Osteocyte (in vitro differentiated cells): ENCODE results near the gene LIMS1. TPM values are rescaled to one million over a fixed set of nuclear protein-coding genes. Genes with fewer than 3 reads are reported as not detected.
"Not testable (repeated sequence)": the region's sequence is repeated elsewhere in the genome, so short reads cannot be mapped to it uniquely, and the experiment has no call there.

Experiments
- DNase-seq: peaks from one replicate; pipeline ENCODE4 v3.0.0; 2021; ENCODE audit warnings: mixed read lengths; ENCODE audit not compliant: unreplicated experiment; ENCODE audit errors: extremely low spot score
- H3K27ac Mint-ChIP-seq: one replicate; pipeline ENCODE4 v1.8.0; 2021; ENCODE audit warnings: mild to moderate bottlenecking, mixed read lengths; ENCODE audit not compliant: unreplicated experiment
- H3K27me3 Mint-ChIP-seq: one replicate; pipeline ENCODE4 v1.8.0; 2021; ENCODE audit warnings: mixed read lengths; ENCODE audit not compliant: unreplicated experiment
- H3K36me3 Mint-ChIP-seq: one replicate; pipeline ENCODE4 v1.8.0; 2021; ENCODE audit warnings: mixed read lengths; ENCODE audit not compliant: unreplicated experiment
- H3K4me1 Mint-ChIP-seq: one replicate; pipeline ENCODE4 v1.8.0; 2021; ENCODE audit warnings: mixed read lengths; ENCODE audit not compliant: unreplicated experiment
- H3K4me3 Mint-ChIP-seq: one replicate; pipeline ENCODE4 v1.8.0; 2021; ENCODE audit warnings: mild to moderate bottlenecking, moderate library complexity, mixed read lengths; ENCODE audit not compliant: unreplicated experiment
- H3K9me3 Mint-ChIP-seq: one replicate; pipeline ENCODE4 v1.8.0; 2021; ENCODE audit warnings: mixed read lengths; ENCODE audit not compliant: unreplicated experiment
- total RNA-seq: library from RNA; stranded (reverse); gene quantifications from 2 replicates; pipeline ENCODE4 v1.2.1, GENCODE V29; 2021
- TF ChIP-seq, protein P1 (sequence below): fragments of 200-600 bp; sonication (generic); IDR thresholded peaks from 2 replicates; pipeline ENCODE4 v1.5.0; 2021; ENCODE audit warnings: antibody characterized with exemption, mild to moderate bottlenecking, moderate library complexity

LIMS1 gene
- total RNA-seq, 1 donor from 2014 or later, result 74.4 TPM

DNA sequence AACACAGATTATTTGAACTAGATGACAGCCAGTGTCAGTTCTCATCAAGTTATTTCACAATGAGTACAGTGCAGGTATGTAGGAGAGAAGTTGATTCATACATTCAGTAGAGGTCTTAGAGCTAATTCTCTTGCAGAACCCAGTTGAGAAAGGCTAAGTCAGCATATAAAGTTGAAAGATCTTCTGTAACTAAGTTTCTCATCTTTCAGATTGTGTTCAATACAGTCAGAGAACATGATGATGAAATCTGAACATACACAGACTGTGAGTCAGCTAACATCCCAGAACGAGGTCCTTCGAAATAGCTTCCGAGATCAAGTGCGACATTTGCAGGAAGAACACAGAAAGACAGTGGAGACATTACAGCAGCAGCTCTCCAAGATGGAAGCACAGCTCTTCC lies 41.9 kb upstream of the LIMS1 start:
- peaks cover 14% of the 10 kb centered on the region for H3K4me1 Mint-ChIP-seq
- H3K9me3 Mint-ChIP-seq, result no peaks in the 10 kb centered on the region
- no peak for DNase-seq
- H3K27me3 Mint-ChIP-seq, result no peaks in the 10 kb centered on the region
- no peak overlapping the region for H3K4me3 Mint-ChIP-seq
- TF ChIP-seq, protein P1, sequence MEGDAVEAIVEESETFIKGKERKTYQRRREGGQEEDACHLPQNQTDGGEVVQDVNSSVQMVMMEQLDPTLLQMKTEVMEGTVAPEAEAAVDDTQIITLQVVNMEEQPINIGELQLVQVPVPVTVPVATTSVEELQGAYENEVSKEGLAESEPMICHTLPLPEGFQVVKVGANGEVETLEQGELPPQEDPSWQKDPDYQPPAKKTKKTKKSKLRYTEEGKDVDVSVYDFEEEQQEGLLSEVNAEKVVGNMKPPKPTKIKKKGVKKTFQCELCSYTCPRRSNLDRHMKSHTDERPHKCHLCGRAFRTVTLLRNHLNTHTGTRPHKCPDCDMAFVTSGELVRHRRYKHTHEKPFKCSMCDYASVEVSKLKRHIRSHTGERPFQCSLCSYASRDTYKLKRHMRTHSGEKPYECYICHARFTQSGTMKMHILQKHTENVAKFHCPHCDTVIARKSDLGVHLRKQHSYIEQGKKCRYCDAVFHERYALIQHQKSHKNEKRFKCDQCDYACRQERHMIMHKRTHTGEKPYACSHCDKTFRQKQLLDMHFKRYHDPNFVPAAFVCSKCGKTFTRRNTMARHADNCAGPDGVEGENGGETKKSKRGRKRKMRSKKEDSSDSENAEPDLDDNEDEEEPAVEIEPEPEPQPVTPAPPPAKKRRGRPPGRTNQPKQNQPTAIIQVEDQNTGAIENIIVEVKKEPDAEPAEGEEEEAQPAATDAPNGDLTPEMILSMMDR, result peak; percentile 12
- peaks cover 46% of the 10 kb centered on the region for H3K36me3 Mint-ChIP-seq
- peak overlapping the region; percentile 86 for H3K27ac Mint-ChIP-seq

DNA sequence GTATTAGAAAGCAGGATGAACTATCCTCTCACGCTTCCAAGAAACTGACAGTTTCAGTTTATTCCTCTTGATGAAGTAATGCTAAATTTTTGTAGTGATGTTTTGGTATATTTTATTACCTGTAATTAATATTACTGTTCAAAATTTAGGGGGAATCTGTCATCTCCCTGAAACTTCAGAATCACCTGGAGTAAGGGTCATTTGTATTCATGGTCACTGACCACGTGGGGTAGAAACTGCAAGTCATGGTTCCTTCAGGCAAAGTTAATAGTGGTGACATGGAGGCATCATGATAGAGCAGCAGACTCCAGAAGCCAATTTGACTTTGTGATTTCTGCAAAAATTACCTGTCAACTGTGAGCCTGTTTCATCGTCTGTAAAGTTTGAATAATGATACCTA lies 38.1 kb upstream of the LIMS1 start:
- peaks cover 12% of the 10 kb centered on the region for H3K4me1 Mint-ChIP-seq
- not testable (repeated sequence) for H3K27me3 Mint-ChIP-seq, H3K4me3 Mint-ChIP-seq, H3K9me3 Mint-ChIP-seq, H3K27ac Mint-ChIP-seq, DNase-seq
- peaks cover 35% of the 10 kb centered on the region for H3K36me3 Mint-ChIP-seq

DNA sequence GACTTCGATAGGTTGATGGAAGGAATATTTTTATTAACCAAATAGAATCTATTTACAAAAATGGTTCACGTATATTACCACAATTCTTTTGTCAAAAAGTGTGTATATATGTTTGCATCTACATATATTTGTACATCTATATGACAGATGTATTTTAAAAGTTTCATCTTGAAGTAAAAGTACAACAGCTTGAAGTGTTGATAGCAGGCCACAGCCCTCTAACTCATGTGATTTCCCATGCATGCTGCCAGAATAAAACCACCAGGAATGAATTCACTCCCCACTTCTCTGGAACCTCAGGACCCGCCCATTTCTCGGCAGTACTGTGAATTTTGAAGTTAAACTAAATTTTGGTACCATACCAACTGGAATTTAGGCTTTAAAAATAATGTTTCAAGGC lies 26.6 kb upstream of the LIMS1 start:
- peaks cover 42% of the 10 kb centered on the region for H3K36me3 Mint-ChIP-seq
- not testable (repeated sequence) for H3K27me3 Mint-ChIP-seq, H3K4me1 Mint-ChIP-seq, H3K9me3 Mint-ChIP-seq, DNase-seq, H3K27ac Mint-ChIP-seq, H3K4me3 Mint-ChIP-seq

DNA sequence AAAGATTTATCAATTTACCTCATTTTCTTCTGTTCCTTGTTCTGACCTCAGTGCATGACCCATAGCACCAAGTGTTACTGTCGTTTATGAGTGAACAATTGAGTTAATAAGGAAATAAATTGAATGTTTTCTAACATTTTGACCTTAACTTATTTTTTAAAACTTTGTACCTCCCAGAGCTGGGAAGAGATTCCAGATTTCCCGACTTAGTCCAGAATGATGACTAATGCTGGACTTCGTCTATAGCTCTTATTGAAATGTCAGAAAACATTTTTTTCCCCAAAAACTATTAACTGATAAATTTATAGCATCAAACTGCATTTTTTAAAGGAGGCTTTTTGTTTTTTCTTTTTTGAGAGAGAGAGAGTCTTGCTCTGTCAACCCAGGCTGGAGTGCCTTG lies 21.8 kb upstream of the LIMS1 start:
- H3K4me1 Mint-ChIP-seq, result peaks cover 13% of the 10 kb centered on the region
- H3K9me3 Mint-ChIP-seq, H3K27ac Mint-ChIP-seq, H3K27me3 Mint-ChIP-seq, DNase-seq, H3K4me3 Mint-ChIP-seq: not testable (repeated sequence)
- peaks cover 16% of the 10 kb centered on the region for H3K36me3 Mint-ChIP-seq

DNA sequence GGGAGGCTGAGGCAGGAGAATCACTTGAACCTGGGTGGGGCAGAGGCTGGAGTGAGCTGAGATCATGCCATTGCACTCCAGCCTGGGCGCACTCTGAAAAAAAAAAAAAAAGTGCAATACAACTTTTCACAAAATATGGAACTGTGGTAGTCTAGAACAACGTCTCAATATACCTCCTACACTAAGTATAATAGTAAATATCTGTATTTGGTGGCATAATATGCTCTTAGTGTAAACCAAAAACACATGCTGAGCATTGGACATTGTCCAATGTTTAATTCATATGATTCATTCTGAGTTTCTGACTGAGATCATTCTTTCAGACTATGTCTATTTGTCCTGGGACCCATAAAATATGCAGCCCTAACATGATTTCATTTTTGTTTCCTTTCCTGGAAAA lies 19.8 kb upstream of the LIMS1 start:
- H3K27me3 Mint-ChIP-seq, H3K4me3 Mint-ChIP-seq, H3K9me3 Mint-ChIP-seq, DNase-seq: not testable (repeated sequence)
- H3K36me3 Mint-ChIP-seq, result peaks cover 14% of the 10 kb centered on the region
- H3K4me1 Mint-ChIP-seq, result peaks cover 11% of the 10 kb centered on the region
- peak overlapping the region; percentile 70 for H3K27ac Mint-ChIP-seq

DNA sequence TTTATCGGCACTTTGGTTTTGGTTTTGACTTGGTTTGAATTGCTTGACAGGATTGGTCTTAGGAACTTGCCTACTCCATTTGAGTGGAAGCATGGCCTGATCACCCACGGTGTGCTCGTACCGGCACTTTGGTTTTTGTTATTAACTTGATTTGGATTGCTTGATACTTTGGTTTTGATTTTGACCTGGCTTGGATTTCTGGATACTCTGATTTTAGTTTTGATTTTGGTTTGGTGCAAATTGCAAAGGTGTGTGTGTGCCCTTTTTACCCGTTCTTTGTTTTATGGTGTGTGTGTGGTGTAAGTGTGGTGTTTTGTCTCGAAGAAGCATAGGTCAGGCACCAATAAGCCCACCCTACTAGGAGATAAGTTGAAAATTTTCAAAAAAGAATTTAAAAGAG lies 9.6 kb upstream of the LIMS1 start:
- not testable (repeated sequence) for DNase-seq, H3K4me3 Mint-ChIP-seq, H3K36me3 Mint-ChIP-seq, H3K4me1 Mint-ChIP-seq, H3K27me3 Mint-ChIP-seq, H3K27ac Mint-ChIP-seq, H3K9me3 Mint-ChIP-seq

DNA sequence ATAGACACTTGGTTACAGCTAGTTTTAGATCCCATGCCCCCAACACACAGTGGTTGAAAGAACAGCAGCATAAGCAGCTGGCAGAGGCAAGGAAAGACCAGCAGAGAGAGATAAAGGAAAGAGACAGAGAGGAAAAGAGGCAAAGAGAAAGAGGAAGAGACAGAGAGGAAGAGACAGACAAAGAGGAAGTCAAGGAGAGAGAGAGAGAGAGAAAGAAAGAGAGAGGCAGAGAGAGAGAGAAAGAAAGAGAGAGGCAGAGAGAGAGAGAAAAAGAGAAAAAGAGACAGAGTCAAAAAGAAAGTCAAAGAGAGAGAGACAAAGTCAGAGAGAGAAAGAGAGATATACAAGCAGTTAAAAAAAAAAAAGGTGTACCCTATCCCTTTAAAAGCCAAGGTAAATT lies 9.0 kb upstream of the LIMS1 start:
- not testable (repeated sequence) for H3K27ac Mint-ChIP-seq, DNase-seq, H3K27me3 Mint-ChIP-seq, H3K4me3 Mint-ChIP-seq, H3K9me3 Mint-ChIP-seq, H3K36me3 Mint-ChIP-seq, H3K4me1 Mint-ChIP-seq

DNA sequence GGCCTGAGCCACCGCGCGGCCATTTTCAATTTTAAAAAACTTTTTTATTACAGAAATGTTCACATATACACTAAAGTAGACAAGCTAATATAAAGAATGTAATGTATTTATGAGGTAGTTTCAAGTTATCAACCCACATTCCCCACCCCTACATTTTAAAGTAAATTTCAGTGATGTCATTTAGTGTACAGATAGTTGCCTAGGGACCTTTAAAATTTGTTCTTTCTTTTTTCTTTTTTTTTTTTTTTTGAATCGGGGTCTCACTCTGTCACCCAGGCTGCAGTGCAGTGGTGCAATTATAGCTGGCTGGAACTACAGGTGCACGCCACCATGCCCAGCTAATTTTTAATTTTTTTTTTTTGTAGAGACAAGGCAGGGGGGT lies 2.6 kb upstream of the LIMS1 start:
- no peak overlapping the region for H3K27ac Mint-ChIP-seq
- TF ChIP-seq, protein P1, result no peak
- no peaks in the 10 kb centered on the region for H3K27me3 Mint-ChIP-seq
- H3K4me3 Mint-ChIP-seq, result no peak overlapping the region
- no peaks in the 10 kb centered on the region for H3K36me3 Mint-ChIP-seq
- DNase-seq, result no peak
- H3K9me3 Mint-ChIP-seq, result no peaks in the 10 kb centered on the region
- H3K4me1 Mint-ChIP-seq, result peaks cover 22% of the 10 kb centered on the region
